Hepatocyte (in vitro differentiated cells): ENCODE results near the gene PTPRN2. TPM values are rescaled to one million over a fixed set of nuclear protein-coding genes. Genes with fewer than 3 reads are reported as not detected.

ENCODE experiments used
- DNase-seq: peaks from one replicate; pipeline ENCODE4 v3.0.0-alpha.2; 2016; ENCODE audit warnings: low spot score
- H2AFZ ChIP-seq: fragments of 200-600 bp; sonication (generic); 2 replicates; pipeline ENCODE4 v1.6.0; 2016; ENCODE audit warnings: antibody characterized with exemption, mild to moderate bottlenecking
- H3K27ac ChIP-seq: fragments of 200-600 bp; sonication (generic); 2 replicates; pipeline ENCODE4 v1.5.1; 2016; ENCODE audit warnings: mild to moderate bottlenecking
- H3K27me3 ChIP-seq: fragments of 200-600 bp; sonication (generic); 2 replicates; pipeline ENCODE4 v1.6.1; 2016
- H3K36me3 ChIP-seq: fragments of 200-600 bp; sonication (generic); replicated peaks from 2 replicates; pipeline ENCODE4 v1.5.1; 2016; ENCODE audit warnings: low read depth; ENCODE audit not compliant: insufficient read depth
- H3K4me1 ChIP-seq: fragments of 200-600 bp; sonication (generic); 2 replicates; pipeline ENCODE4 v1.5.1; 2016; ENCODE audit warnings: mild to moderate bottlenecking, moderate library complexity; ENCODE audit not compliant: insufficient read depth
- H3K4me2 ChIP-seq: fragments of 200-600 bp; sonication (generic); 2 replicates; pipeline ENCODE4 v1.6.0; 2016
- H3K4me3 ChIP-seq: fragments of 200-600 bp; sonication (generic); 2 replicates; pipeline ENCODE4 v1.5.1; 2016; ENCODE audit warnings: mild to moderate bottlenecking
- H3K79me2 ChIP-seq: fragments of 200-600 bp; sonication (generic); 2 replicates; pipeline ENCODE4 v1.6.0; 2017; ENCODE audit warnings: mild to moderate bottlenecking
- H3K9me2 ChIP-seq: fragments of 200-600 bp; sonication (generic); replicated peaks from 2 replicates; pipeline ENCODE4 v1.6.0; 2017; ENCODE audit warnings: mild to moderate bottlenecking; ENCODE audit not compliant: insufficient read depth
- H3K9me3 ChIP-seq: fragments of 200-600 bp; sonication (generic); 2 replicates; pipeline ENCODE4 v1.5.1; 2016; ENCODE audit warnings: low read depth, mild to moderate bottlenecking
- H4K20me1 ChIP-seq: fragments of 200-600 bp; sonication (generic); 2 replicates; pipeline ENCODE4 v1.6.0; 2016; ENCODE audit warnings: mild to moderate bottlenecking; ENCODE audit not compliant: insufficient read depth, poor library complexity, severe bottlenecking
- EZH2 ChIP-seq: fragments of 200-600 bp; sonication (generic); IDR thresholded peaks from 2 replicates; pipeline ENCODE4 v1.6.1; 2016; ENCODE audit warnings: antibody characterized with exemption, mild to moderate bottlenecking, borderline replicate concordance
- EZH2phosphoT487 ChIP-seq: fragments of 200-600 bp; sonication (generic); IDR thresholded peaks from one replicate; pipeline ENCODE4 v1.6.1; 2018; ENCODE audit warnings: antibody characterized with exemption, mild to moderate bottlenecking, low read depth, moderate library complexity; ENCODE audit not compliant: unreplicated experiment, severe bottlenecking
- WGBS: methylation state at CpG from one replicate; pipeline ENCODE4 v1.1.6; 2016; ENCODE audit warnings: low lambda C conversion rate; ENCODE audit errors: missing lambda C conversion rate; 5-methylcytosine and 5-hydroxymethylcytosine counted together
- polyA plus RNA-seq: library from polyadenylated mRNA; unstranded; fragments of >200 nt; fragmentation: Nextera tagmentation; extraction: Ambion mirVana; gene quantifications from 2 replicates; pipeline ENCODE4 v1.2.1, GENCODE V29; 2016
- total RNA-seq: library from RNA; depleted of rRNA; stranded (reverse); fragments of >200 nt; gene quantifications from 2 replicates; pipeline ENCODE4 v1.2.3, GENCODE V29; 2014
- TF ChIP-seq, protein P1 (sequence below): fragments of 200-600 bp; sonication (generic); IDR thresholded peaks from 2 replicates; pipeline ENCODE4 v1.5.1; 2016; ENCODE audit warnings: antibody characterized with exemption, mild to moderate bottlenecking; ENCODE audit not compliant: poor library complexity

PTPRN2 gene
- total and polyA plus RNA-seq, 2 experiments from 2014 or later, result 2.1 to 3.3 TPM

DNA sequence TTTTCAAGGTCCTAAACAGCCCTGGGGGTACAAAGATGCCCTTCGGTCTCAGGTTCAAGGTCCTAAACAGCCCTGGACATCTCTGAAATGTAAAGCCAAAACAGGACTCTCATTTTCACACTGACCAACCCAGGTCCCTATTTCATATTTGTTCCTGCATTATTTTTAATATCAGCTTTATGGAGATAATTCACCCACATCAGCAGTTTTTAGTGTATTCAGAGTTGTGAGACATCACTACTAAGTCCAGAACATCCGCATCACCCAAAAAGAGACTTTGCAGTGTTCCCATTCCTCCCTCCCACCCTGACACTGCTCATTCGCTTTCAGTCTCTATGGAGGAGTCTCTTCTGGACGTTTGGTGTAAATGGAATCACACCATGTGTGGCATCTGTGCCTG lies 420.2 kb downstream of the PTPRN2 start:
- DNase-seq, result no peak
- Histone ChIP-seq H3K9me3 (no peaks in the 10 kb centered on the region), H2AFZ (no peak overlapping the region), H4K20me1 (no peaks in the 10 kb centered on the region), H3K36me3 (no peaks in the 10 kb centered on the region), H3K79me2 (no peaks in the 10 kb centered on the region), H3K9me2 (no peaks in the 10 kb centered on the region), H3K27ac (no peak overlapping the region), H3K4me3 (no peak overlapping the region), H3K4me2 (no peak overlapping the region), H3K4me1 (no peaks in the 10 kb centered on the region), H3K27me3 (no peaks in the 10 kb centered on the region)
- 72% methylated on average over 4 of the region's 4 CpGs for WGBS
- TF ChIP-seq EZH2 (no peak), EZH2phosphoT487 (no peak)
- TF ChIP-seq, protein P1, sequence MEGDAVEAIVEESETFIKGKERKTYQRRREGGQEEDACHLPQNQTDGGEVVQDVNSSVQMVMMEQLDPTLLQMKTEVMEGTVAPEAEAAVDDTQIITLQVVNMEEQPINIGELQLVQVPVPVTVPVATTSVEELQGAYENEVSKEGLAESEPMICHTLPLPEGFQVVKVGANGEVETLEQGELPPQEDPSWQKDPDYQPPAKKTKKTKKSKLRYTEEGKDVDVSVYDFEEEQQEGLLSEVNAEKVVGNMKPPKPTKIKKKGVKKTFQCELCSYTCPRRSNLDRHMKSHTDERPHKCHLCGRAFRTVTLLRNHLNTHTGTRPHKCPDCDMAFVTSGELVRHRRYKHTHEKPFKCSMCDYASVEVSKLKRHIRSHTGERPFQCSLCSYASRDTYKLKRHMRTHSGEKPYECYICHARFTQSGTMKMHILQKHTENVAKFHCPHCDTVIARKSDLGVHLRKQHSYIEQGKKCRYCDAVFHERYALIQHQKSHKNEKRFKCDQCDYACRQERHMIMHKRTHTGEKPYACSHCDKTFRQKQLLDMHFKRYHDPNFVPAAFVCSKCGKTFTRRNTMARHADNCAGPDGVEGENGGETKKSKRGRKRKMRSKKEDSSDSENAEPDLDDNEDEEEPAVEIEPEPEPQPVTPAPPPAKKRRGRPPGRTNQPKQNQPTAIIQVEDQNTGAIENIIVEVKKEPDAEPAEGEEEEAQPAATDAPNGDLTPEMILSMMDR, result no peak

DNA sequence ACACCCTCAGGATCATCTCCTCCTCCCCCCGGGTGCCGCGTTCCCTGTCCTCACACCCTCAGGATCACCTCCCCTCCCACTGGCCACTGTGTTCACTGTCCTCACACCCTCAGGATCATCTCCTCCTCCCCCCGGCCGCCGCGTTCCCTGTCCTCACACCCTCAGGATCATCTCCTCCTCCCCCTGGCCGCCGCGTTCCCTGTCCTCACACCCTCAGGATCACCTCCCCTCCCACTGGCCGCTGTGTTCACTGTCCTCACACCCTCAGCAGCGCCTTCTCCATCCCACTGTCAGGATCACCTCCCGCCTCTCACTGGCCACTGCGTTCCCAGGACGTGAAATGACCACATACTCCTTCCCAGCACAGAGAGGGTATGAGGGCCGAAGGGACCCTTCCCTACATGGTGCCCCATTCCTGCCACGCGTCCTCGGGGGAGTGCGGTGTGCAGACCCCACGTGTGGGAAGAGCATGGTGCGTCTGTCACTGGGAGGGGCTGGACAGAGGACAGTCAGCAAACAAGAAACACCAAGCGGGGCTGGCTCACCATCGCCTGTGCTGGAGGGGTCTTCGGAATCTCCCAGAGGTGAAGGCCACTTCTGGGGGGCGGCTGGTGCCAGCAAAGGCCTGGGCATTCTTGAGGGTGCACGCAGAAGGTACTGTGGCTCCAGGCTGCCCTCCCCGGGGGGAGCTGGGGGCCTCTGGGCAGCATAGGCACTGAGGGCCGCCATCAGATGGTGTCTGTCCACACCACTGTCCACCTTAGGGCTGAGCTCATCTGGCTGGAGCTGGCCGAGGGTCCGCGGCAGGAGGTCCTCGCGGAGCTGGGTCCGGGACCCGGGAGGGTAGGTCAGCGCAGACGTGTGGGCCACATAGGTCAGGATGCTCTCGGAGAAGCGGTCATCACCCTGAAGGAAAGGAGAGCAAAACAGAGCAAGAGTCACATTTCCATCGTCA lies 421.0 kb downstream of the PTPRN2 start:
- Histone ChIP-seq H3K36me3 (no peaks in the 10 kb centered on the region), H3K79me2 (no peaks in the 10 kb centered on the region), H3K4me3 (no peak overlapping the region), H3K9me2 (no peaks in the 10 kb centered on the region), H4K20me1 (no peaks in the 10 kb centered on the region), H2AFZ (no peak overlapping the region), H3K9me3 (no peaks in the 10 kb centered on the region), H3K27ac (no peak overlapping the region), H3K27me3 (no peaks in the 10 kb centered on the region), H3K4me1 (no peaks in the 10 kb centered on the region), H3K4me2 (no peak overlapping the region)
- TF ChIP-seq EZH2phosphoT487 (no peak), EZH2 (no peak)
- TF ChIP-seq, protein P1, result no peak
- WGBS, result 91% methylated on average over 32 of the region's 41 CpGs
- DNase-seq, result no peak

DNA sequence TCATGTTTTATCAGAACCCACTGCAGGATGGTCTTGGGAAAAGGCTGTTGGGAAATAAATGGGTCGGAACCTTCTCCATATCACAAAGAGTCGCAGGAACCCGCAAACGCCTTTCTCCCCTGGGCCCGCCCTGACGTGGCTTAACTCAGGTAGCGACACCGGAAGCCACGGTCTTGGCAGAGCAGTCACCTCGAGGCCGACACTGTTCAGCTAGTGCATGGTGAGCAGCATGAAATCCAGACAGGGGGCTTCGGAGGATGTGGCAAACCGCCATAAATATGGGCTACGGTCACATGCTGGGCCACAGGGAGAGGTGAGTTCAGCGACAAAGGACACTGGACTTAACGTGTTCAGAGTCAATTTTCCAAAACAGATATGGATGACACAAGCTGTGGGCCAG lies 421.9 kb downstream of the PTPRN2 start:
- H4K20me1 ChIP-seq, result no peaks in the 10 kb centered on the region
- H3K9me3 ChIP-seq, result no peaks in the 10 kb centered on the region
- no peak for DNase-seq
- H3K79me2 ChIP-seq, result no peaks in the 10 kb centered on the region
- H3K9me2 ChIP-seq, result no peaks in the 10 kb centered on the region
- H3K27ac ChIP-seq, result no peak overlapping the region
- H3K27me3 ChIP-seq, result no peaks in the 10 kb centered on the region
- TF ChIP-seq, protein P1, result no peak
- no peak for TF ChIP-seq EZH2
- H3K36me3 ChIP-seq, result no peaks in the 10 kb centered on the region
- WGBS, result 92% methylated on average over 16 of the region's 16 CpGs
- no peak overlapping the region for H3K4me2 ChIP-seq
- no peak overlapping the region for H3K4me3 ChIP-seq
- H3K4me1 ChIP-seq, result no peaks in the 10 kb centered on the region
- H2AFZ ChIP-seq, result no peak overlapping the region
